H1 (cell line): Measurements from ENCODE around the gene DIAPH1. TPM values are rescaled to one million over a fixed set of nuclear protein-coding genes. Genes with fewer than 3 reads are reported as not detected.

Source experiments
- CTCF ChIA-PET: fragments of 300-600 bp; sonication (Branson Sonifier 250); formaldehyde crosslinking; loops from one replicate; lab custom pipeline; 2021; ENCODE audit not compliant: partially characterized antibody; lab: Charles Lee
- POLR2A ChIA-PET: fragments of 300-600 bp; sonication (Branson Sonifier 250); formaldehyde crosslinking; loops from one replicate; lab custom pipeline; 2021; ENCODE audit warnings: inconsistent platforms; ENCODE audit not compliant: partially characterized antibody; lab: Charles Lee
- DNase-seq, 2 experiments: peaks; one replicate each; pipeline versions ENCODE4 v3.0.0 to v3.0.0-alpha.2; 2010 to 2022; ENCODE audit warnings: low spot score in 2 of 2, low read depth in 1 of 2, mixed read lengths in 1 of 2
- FAIRE-seq: peaks from 2 replicates; lab custom pipeline; 2011; peaks lifted over from hg19 to GRCh38; lab: Jason Lieb, UNC
- H2AFZ ChIP-seq: 2 replicates; pipeline ENCODE4 v1.8.1; 2012; ENCODE audit warnings: low read length, inconsistent platforms
- H2AK5ac ChIP-seq: 2 replicates; pipeline ENCODE4 v1.6.1; 2013; ENCODE audit warnings: low read depth, low read length
- H2BK120ac ChIP-seq: replicated peaks from 2 replicates; pipeline ENCODE3; 2013; ENCODE audit warnings: low read depth, low read length, inconsistent platforms
- H2BK12ac ChIP-seq: 2 replicates; pipeline ENCODE4 v1.6.1; 2013; ENCODE audit warnings: low read depth, low read length
- H2BK15ac ChIP-seq: 2 replicates; pipeline ENCODE4 v1.6.1; 2013; ENCODE audit warnings: low read length
- H2BK20ac ChIP-seq: 2 replicates; pipeline ENCODE4 v1.6.1; 2013; ENCODE audit warnings: low read length
- H2BK5ac ChIP-seq: 2 replicates; pipeline ENCODE4 v1.6.1; 2013; ENCODE audit warnings: low read depth, low read length
- H3K14ac ChIP-seq: 2 replicates; pipeline ENCODE4 v1.6.1; 2013; ENCODE audit warnings: inconsistent platforms; ENCODE audit not compliant: insufficient read length
- H3K18ac ChIP-seq: 2 replicates; pipeline ENCODE4 v1.6.1; 2013; ENCODE audit warnings: low read length; ENCODE audit errors: extremely low read depth
- H3K23ac ChIP-seq: 2 replicates; pipeline ENCODE4 v1.6.1; 2013; ENCODE audit warnings: inconsistent platforms; ENCODE audit not compliant: insufficient read length
- H3K23me2 ChIP-seq: 2 replicates; pipeline ENCODE4 v1.6.1; 2013; ENCODE audit warnings: low read depth, low read length
- H3K27ac ChIP-seq: 2 replicates; pipeline ENCODE4 v1.6.1; 2011; ENCODE audit warnings: low read depth, low read length, inconsistent platforms
- H3K27me3 ChIP-seq, 4 experiments: replicated peaks in 1 of 4; 1 replicate in 1 of 4; 2 replicates in 3 of 4; pipeline versions ENCODE4 v1.6.1 to v1.8.1; 2011 to 2013; ENCODE audit warnings: low read length in 3 of 4, mild to moderate bottlenecking in 3 of 4, inconsistent platforms in 2 of 4, mixed read lengths in 2 of 4, moderate library complexity in 1 of 4; ENCODE audit not compliant: control insufficient read depth in 3 of 4, insufficient read depth in 3 of 4; ENCODE audit errors: extremely low read depth in 1 of 4
- H3K36me3 ChIP-seq, 4 experiments: 2 replicates each; pipeline versions ENCODE4 v1.6.1 to v1.8.1; 2011 to 2013; ENCODE audit warnings: mild to moderate bottlenecking in 4 of 4, low read length in 3 of 4, moderate library complexity in 2 of 4, control low read depth in 1 of 4, inconsistent platforms in 1 of 4; ENCODE audit not compliant: insufficient read depth in 4 of 4, control insufficient read depth in 2 of 4
- H3K4ac ChIP-seq: replicated peaks from 2 replicates; pipeline ENCODE3; 2013; ENCODE audit warnings: low read length, low read depth, mixed read lengths, inconsistent platforms; ENCODE audit not compliant: insufficient read length
- H3K4me1 ChIP-seq, 4 experiments: replicated peaks in 1 of 4; 1 replicate in 1 of 4; 2 replicates in 3 of 4; pipeline versions ENCODE4 v1.6.1 to v1.8.1; 2011 to 2013; ENCODE audit warnings: low read length in 3 of 4, inconsistent platforms in 2 of 4, mixed read lengths in 1 of 4; ENCODE audit not compliant: insufficient read depth in 4 of 4, control insufficient read depth in 3 of 4
- H3K4me2 ChIP-seq, 2 experiments: 2 replicates each; pipeline versions ENCODE4 v1.6.1 to v1.8.1; 2011 to 2013; ENCODE audit warnings: low read depth in 2 of 2, low read length in 2 of 2, control low read depth in 1 of 2, inconsistent platforms in 1 of 2, mild to moderate bottlenecking in 1 of 2; ENCODE audit not compliant: insufficient read depth in 1 of 2
- H3K4me3 ChIP-seq, 4 experiments: fragments of 200-600, 300-600 bp in 1 of 4; sonication (generic), shearing (Covaris generic), sonication (Bioruptor Twin) in 1 of 4; 2 replicates each; pipeline versions ENCODE4 v1.5.1 to v1.8.1; 2011 to 2016; ENCODE audit warnings: low read length in 4 of 4, low read depth in 3 of 4, control low read depth in 2 of 4, inconsistent platforms in 2 of 4, mild to moderate bottlenecking in 2 of 4, mixed read lengths in 1 of 4, moderate library complexity in 1 of 4; ENCODE audit not compliant: insufficient read depth in 2 of 4; ENCODE audit errors: extremely low read depth in 1 of 4
- H3K56ac ChIP-seq: replicated peaks from 2 replicates; pipeline ENCODE3; 2013; ENCODE audit warnings: low read depth, mild to moderate bottlenecking, mixed read lengths, low read length, inconsistent platforms; ENCODE audit not compliant: insufficient read length
- H3K79me1 ChIP-seq: 2 replicates; pipeline ENCODE4 v1.6.1; 2013; ENCODE audit warnings: low read depth, low read length, control low read depth
- H3K79me2 ChIP-seq, 2 experiments: 2 replicates each; pipeline versions ENCODE4 v1.6.1 to v1.8.1; 2012 to 2013; ENCODE audit warnings: low read length in 2 of 2, mild to moderate bottlenecking in 2 of 2, inconsistent platforms in 1 of 2; ENCODE audit not compliant: insufficient read depth in 2 of 2, control insufficient read depth in 1 of 2
- H3K9ac ChIP-seq, 4 experiments: replicated peaks in 1 of 4; 1 replicate in 1 of 4; 2 replicates in 3 of 4; pipeline versions ENCODE4 v1.6.1 to v1.8.1; 2011 to 2013; ENCODE audit warnings: low read depth in 3 of 4, low read length in 3 of 4, control low read depth in 2 of 4, mild to moderate bottlenecking in 2 of 4, moderate library complexity in 2 of 4, inconsistent platforms in 1 of 4; ENCODE audit errors: extremely low read depth in 1 of 4
- H3K9me3 ChIP-seq, 2 experiments: 2 replicates each; pipeline versions ENCODE4 v1.6.1 to v1.8.1; 2012 to 2013; ENCODE audit warnings: mild to moderate bottlenecking in 2 of 2, moderate library complexity in 2 of 2, control low read depth in 1 of 2, inconsistent platforms in 1 of 2, low read depth in 1 of 2, low read length in 1 of 2, mixed read lengths in 1 of 2; ENCODE audit not compliant: insufficient read depth in 2 of 2
- H4K20me1 ChIP-seq, 2 experiments: replicated peaks in 1 of 2; 2 replicates each; pipeline versions ENCODE3 to v1.8.1; 2011 to 2013; ENCODE audit warnings: inconsistent platforms in 2 of 2, low read length in 2 of 2, mild to moderate bottlenecking in 1 of 2; ENCODE audit not compliant: insufficient read depth in 2 of 2, control insufficient read depth in 1 of 2
- H4K5ac ChIP-seq: 2 replicates; pipeline ENCODE4 v1.6.1; 2013; ENCODE audit warnings: low read length, low read depth, mixed read lengths, inconsistent platforms; ENCODE audit not compliant: insufficient read length
- H4K8ac ChIP-seq: 2 replicates; pipeline ENCODE4 v1.8.0; 2013; ENCODE audit warnings: mild to moderate bottlenecking, moderate library complexity, low read length, inconsistent platforms; ENCODE audit not compliant: insufficient read depth; ENCODE audit errors: extremely low read depth
- H4K91ac ChIP-seq: replicated peaks from 2 replicates; pipeline ENCODE3; 2013; ENCODE audit warnings: low read length, mixed read lengths, inconsistent platforms; ENCODE audit not compliant: insufficient read length
- BRCA1 ChIP-seq: IDR thresholded peaks from 2 replicates; pipeline ENCODE4 v1.6.1; 2012; ENCODE audit warnings: low read depth, low read length, improper control_type of control experiment
- FOSL1 ChIP-seq: IDR thresholded peaks from 2 replicates; pipeline ENCODE4 v1.6.1; 2011; ENCODE audit warnings: mild to moderate bottlenecking, low read depth, low read length, moderate library complexity; ENCODE audit not compliant: insufficient read depth
- JUND ChIP-seq: IDR thresholded peaks from 2 replicates; pipeline ENCODE4 v1.6.1; 2011; ENCODE audit warnings: mild to moderate bottlenecking, improper control_type of control experiment, low read length
- KDM1A ChIP-seq: fragments of 200-600, 300-600 bp; sonication (generic); IDR thresholded peaks from 2 replicates; pipeline ENCODE4 v1.7.1; 2016; ENCODE audit warnings: mild to moderate bottlenecking, low read length, borderline replicate concordance
- ZNF274 ChIP-seq: IDR thresholded peaks from 2 replicates; pipeline ENCODE4 v1.7.0; 2012; ENCODE audit warnings: low read length, borderline replicate concordance; ENCODE audit errors: extremely low read depth
- WGBS, 2 experiments: shearing (Covaris generic) in 1 of 2; methylation state at CpG; one replicate each; pipeline versions ENCODE4 v1.1.6 to v1.1.7; 2013 to 2015; ENCODE audit warnings: low lambda C conversion rate in 2 of 2, mixed read lengths in 2 of 2, inconsistent platforms in 1 of 2, low coverage in 1 of 2, missing lambda C conversion rate in 1 of 2; ENCODE audit not compliant: insufficient replicate concordance in 2 of 2, insufficient coverage in 1 of 2, insufficient read length in 1 of 2; ENCODE audit errors: extremely low coverage in 1 of 2, missing lambda C conversion rate in 1 of 2; 5-methylcytosine and 5-hydroxymethylcytosine counted together
- polyA plus RNA-seq, 7 experiments: library from polyadenylated mRNA; depleted of rRNA in 3 of 7; stranded (reverse) in 5 of 7; unstranded in 2 of 7; fragments of >200 nt in 5 of 7; fragments of 200-250 nt in 2 of 7; gene quantifications; 1 replicate in 5 of 7; 2 replicates in 1 of 7; 4 replicates in 1 of 7; pipeline versions ENCODE4 v1.2.1 to v1.2.3, GENCODE V29; 2011 to 2013; ENCODE audit warnings: missing spikeins in 2 of 7, mixed read lengths in 2 of 7
- total RNA-seq: library from RNA; stranded (reverse); fragmentation: NEBNext Ultra II Directional; extraction: Animal tissue kit (Norgen Biotek cat#: 25700); gene quantifications from 2 replicates; pipeline ENCODE4 v1.2.1, GENCODE V29; 2021

DIAPH1 gene
- total and polyA plus RNA-seq, 2 of the 8 experiments (the other 6 are each of a cell fraction or from before 2014, with no cell fraction given) = 61.2 to 114 TPM

DNA sequence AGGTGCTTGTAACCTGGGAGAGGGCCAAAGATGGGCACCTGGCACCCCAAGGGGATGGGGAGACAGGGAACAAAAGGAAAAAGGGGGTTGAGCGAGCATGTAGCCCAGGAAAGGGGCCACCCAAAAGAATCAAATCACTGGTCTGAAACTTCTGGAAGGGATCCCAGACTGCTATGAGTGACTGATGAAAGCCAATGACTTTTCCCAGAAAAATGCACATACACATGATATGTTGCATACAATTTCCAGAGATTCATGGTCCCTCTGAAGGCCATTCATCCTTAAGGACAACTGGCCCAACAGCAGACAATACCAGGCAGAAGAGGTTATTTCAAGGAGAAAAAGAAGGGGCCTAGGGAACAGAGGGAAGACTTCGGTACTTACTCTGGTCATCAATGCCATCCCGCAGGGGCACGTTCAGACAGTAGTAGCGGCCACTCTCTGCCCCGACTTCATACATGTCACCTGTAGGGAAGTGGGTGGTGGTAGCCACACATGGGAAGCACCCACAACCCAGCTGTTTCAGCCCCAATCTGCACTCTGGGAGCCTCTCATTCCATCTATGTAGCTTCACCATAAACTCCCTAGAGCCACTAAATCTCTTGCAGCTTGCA is 9.5 kb upstream of the DIAPH1 start:
- H2BK15ac ChIP-seq = no peak overlapping the region
- ChIA-PET CTCF (interaction anchor here (0.5 to 10.3 kb wide), 5 partner anchors 9 to 382 kb away, joined by 3 to 117 read pairs (median 8); partner anchors contain the start of gene DIAPH1), POLR2A (interaction anchor here (1.3 to 2.0 kb wide), 3 partner anchors 9 to 35 kb away, joined by 3 to 12 read pairs (median 4); partner anchors contain the start of gene DIAPH1)
- TF ChIP-seq BRCA1 (no peak), ZNF274 (no peak), FOSL1 (no peak), JUND (no peak), KDM1A (no peak)
- no peaks in the 10 kb centered on the region for H3K23me2 ChIP-seq
- no peak overlapping the region for H2BK20ac ChIP-seq
- DNase-seq = no peak
- no peak overlapping the region for H3K4me3 ChIP-seq
- H3K9me3 ChIP-seq = no peaks in the 10 kb centered on the region
- no peak overlapping the region for H2BK120ac ChIP-seq
- no peaks in the 10 kb centered on the region for H3K27me3 ChIP-seq
- H2AK5ac ChIP-seq = no peak overlapping the region
- H3K18ac ChIP-seq = no peak overlapping the region
- H3K4ac ChIP-seq = no peak overlapping the region
- H3K56ac ChIP-seq = no peak overlapping the region
- no peak overlapping the region for H2BK5ac ChIP-seq
- H3K14ac ChIP-seq = no peak overlapping the region
- H3K27ac ChIP-seq = no peak overlapping the region
- H3K79me1 ChIP-seq = no peaks in the 10 kb centered on the region; the same call in 1 of the 2 replicates
- no peak overlapping the region for H3K4me2 ChIP-seq
- no peak overlapping the region for H2BK12ac ChIP-seq
- peaks cover 0 to 19% of the 10 kb centered on the region in 2 experiments; a peak in 2 of 4 replicates for H3K79me2 ChIP-seq
- 98% methylated on average over 6 of the region's 6 CpGs; no CpG with 5 or more reads in 1 of the 2 experiments for WGBS, 2 experiments
- peaks cover 24 to 57% (median 34%) of the 10 kb centered on the region in 4 experiments; a peak in 7 of 8 replicates for H3K36me3 ChIP-seq
- H4K20me1 ChIP-seq = peaks cover 1 to 3% of the 10 kb centered on the region in 2 experiments
- peaks cover 0 to 4% (median 2%) of the 10 kb centered on the region in 4 experiments; a peak in 1 of 7 replicates for H3K4me1 ChIP-seq
- no peak for FAIRE-seq
- no peak overlapping the region for H2AFZ ChIP-seq
- H3K23ac ChIP-seq = no peak overlapping the region
- no peak overlapping the region for H3K9ac ChIP-seq
- H4K8ac ChIP-seq = no peak overlapping the region; the same call in 1 of the 2 replicates
- H4K5ac ChIP-seq = no peak overlapping the region
- H4K91ac ChIP-seq = no peak overlapping the region
